Peyer's patch (tissue), 4 donors: ENCODE results near the gene AGBL4. TPM values are rescaled to one million over a fixed set of nuclear protein-coding genes. Genes with fewer than 3 reads are reported as not detected.

Experiments
- DNase-seq, 3 donors: peaks; one replicate each; pipeline ENCODE4 v3.0.0-alpha.2; 2017 to 2019
- H3K27ac ChIP-seq, 4 donors: fragments of 200-600 bp; sonication (generic); one replicate each; pipeline ENCODE4 v1.5.1; 2016 to 2019
- H3K27me3 ChIP-seq, 2 donors: fragments of 200-600 bp; sonication (generic); one replicate each; pipeline ENCODE4 v1.5.1; 2019
- H3K36me3 ChIP-seq, 3 donors: fragments of 200-600 bp; sonication (generic); one replicate each; pipeline ENCODE4 v1.5.1; 2016 to 2019
- H3K4me1 ChIP-seq, 4 donors: fragments of 200-600 bp; sonication (generic); one replicate each; pipeline ENCODE4 v1.5.1; 2016 to 2019
- H3K4me3 ChIP-seq, 4 donors: fragments of 200-600 bp; sonication (generic); 1 replicate in 3 of 4; 2 replicates in 1 of 4; pipeline ENCODE4 v1.5.1; 2016 to 2019; ENCODE audit warnings: mild to moderate bottlenecking in 1 of 4
- H3K9me3 ChIP-seq, 4 donors: fragments of 200-600 bp; sonication (generic); one replicate each; pipeline ENCODE4 v1.5.1; 2016 to 2019; ENCODE audit warnings: mild to moderate bottlenecking in 1 of 4
- CTCF ChIP-seq, 6 experiments: fragments of 450-650 bp in 4 of 6; fragments of 200-600 bp in 2 of 6; sonication (generic) in 1 of 6; IDR thresholded peaks; one replicate each; pipeline ENCODE4 v1.5.1; 2017 to 2019; ENCODE audit warnings: antibody characterized with exemption in 6 of 6, mild to moderate bottlenecking in 3 of 6, moderate library complexity in 1 of 6
- POLR2A ChIP-seq, 2 donors: fragments of 450-650 bp; IDR thresholded peaks; one replicate each; pipeline ENCODE4 v1.5.1; 2017; ENCODE audit warnings: antibody characterized with exemption in 2 of 2, mild to moderate bottlenecking in 2 of 2, moderate library complexity in 2 of 2
- small RNA-seq, 2 donors: library from RNA; depleted of rRNA; stranded (forward); fragments of <200 nt; gene quantifications; one replicate each; pipeline ENCODE3, GENCODE V24; 2016
- total RNA-seq, 4 donors: library from RNA; depleted of rRNA; stranded (reverse); fragments of >200 nt; gene quantifications; one replicate each; pipeline ENCODE4 v1.1.0, GENCODE V29; 2016

The AGBL4 gene
- total RNA-seq, 4 donors from 2014 or later = 2.5 TPM; not detected in 3

- no peaks in the 10 kb centered on the region for H3K36me3 ChIP-seq
- no peak for DNase-seq
- no peaks in the 10 kb centered on the region for H3K27me3 ChIP-seq
- peaks cover 0 to 15% (median 0%) of the 10 kb centered on the region in 4 donors for H3K4me1 ChIP-seq
- H3K9me3 ChIP-seq = no peaks in the 10 kb centered on the region
- TF ChIP-seq POLR2A (IDR thresholded peaks at IDR 0.05) = no peak
- TF ChIP-seq CTCF (IDR thresholded peaks at IDR 0.05) = no peak
- peak overlapping the region in 1 of 4 donors; percentile 55 for H3K27ac ChIP-seq
- H3K4me3 ChIP-seq = no peak overlapping the region
Observed at GRCh38 chr1:48493970-48494769, 1529.6 kb downstream of the AGBL4 start.

- Histone ChIP-seq H3K4me1 (peaks cover 0 to 11% (median 0%) of the 10 kb centered on the region in 4 donors), H3K9me3 (no peaks in the 10 kb centered on the region), H3K36me3 (no peaks in the 10 kb centered on the region), H3K4me3 (no peak overlapping the region), H3K27me3 (no peaks in the 10 kb centered on the region), H3K27ac (no peak overlapping the region)
- TF ChIP-seq POLR2A (IDR thresholded peaks at IDR 0.05) (no peak), CTCF (IDR thresholded peaks at IDR 0.05) (peak in 1 of 6 experiments; percentile 9)
- DNase-seq = no peak
Observed at GRCh38 chr1:48493041-48493440, 1530.7 kb downstream of the AGBL4 start.

- DNase-seq = peak in 1 of 3 donors; percentile 57
- H3K4me3 ChIP-seq = no peak overlapping the region
- no peak overlapping the region for H3K27ac ChIP-seq
- peaks cover 0 to 11% (median 0%) of the 10 kb centered on the region in 4 donors for H3K4me1 ChIP-seq
- H3K9me3 ChIP-seq = no peaks in the 10 kb centered on the region
- H3K27me3 ChIP-seq = no peaks in the 10 kb centered on the region
- no peaks in the 10 kb centered on the region for H3K36me3 ChIP-seq
- no peak for TF ChIP-seq POLR2A (IDR thresholded peaks at IDR 0.05)
- no peak for TF ChIP-seq CTCF (IDR thresholded peaks at IDR 0.05)
Observed at GRCh38 chr1:48492392-48492791, 1531.4 kb downstream of the AGBL4 start.

GRCh38 chr1:48488721-48489120 lies 1535.0 kb downstream of the AGBL4 start:
- TF ChIP-seq CTCF (IDR thresholded peaks at IDR 0.05) = no peak
- no peak for TF ChIP-seq POLR2A (IDR thresholded peaks at IDR 0.05)
- Histone ChIP-seq H3K4me3 (no peak overlapping the region), H3K27me3 (no peaks in the 10 kb centered on the region)

More at GRCh38 chr1:48488721-48489120, 1535.0 kb downstream of the AGBL4 start:
- no peaks in the 10 kb centered on the region for H3K36me3 ChIP-seq
- DNase-seq = no peak
- H3K9me3 ChIP-seq = no peaks in the 10 kb centered on the region
- H3K4me1 ChIP-seq = peaks cover 0 to 1% (median 0%) of the 10 kb centered on the region in 4 donors
- H3K27ac ChIP-seq = no peak overlapping the region

Small RNAs within 50 kb of the gene (small RNA-seq; reads per million reads assigned to genes)
- gene AL390023.1 = 0 reads per million in 2 donors

Other genes with a start within 250 kb of the AGBL4 start
- 1 to 10 TPM in 3 of 4 donors, under 1 TPM in 1; 0.18 to 5.5 (median 2.6) TPM for gene ELAVL4, start 85.0 kb upstream of the AGBL4 start, total RNA-seq